ENCODE data around the gene RHOC.

DNA sequence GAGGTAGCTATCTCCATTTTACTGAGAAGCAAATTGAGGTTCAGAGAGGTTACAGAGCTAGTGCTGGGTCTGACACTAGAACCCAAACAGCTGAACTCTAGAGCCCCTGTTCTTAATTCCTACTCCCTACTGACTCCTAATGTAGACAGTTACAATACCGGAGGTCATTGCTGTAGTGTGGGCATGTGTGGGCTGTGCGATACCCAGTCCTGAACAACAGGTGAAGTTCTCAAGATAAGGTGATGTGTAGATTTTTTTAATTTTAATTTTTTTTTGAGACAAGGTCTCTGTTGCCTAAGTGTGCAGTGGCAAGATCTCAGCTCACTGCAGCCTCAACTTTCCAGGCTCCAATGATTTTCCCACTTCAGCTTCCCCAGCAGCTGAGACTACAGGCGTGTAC lies 1.6 kb upstream of the RHOC start:
- no peak for TF ChIP-seq CTCF (IDR thresholded peaks at IDR 0.05)
- TF ChIP-seq POLR2AphosphoS5 (IDR thresholded peaks at IDR 0.05): no peak
- TF ChIP-seq POLR2A (IDR thresholded peaks at IDR 0.05): no peak

All from prostate gland (tissue), 2 donors.